ENCODE results near the gene MAEA. TPM values are rescaled to one million over a fixed set of nuclear protein-coding genes. Genes with fewer than 3 reads are reported as not detected.

MAEA gene
- total and polyA plus RNA-seq, 2 experiments from 2014 or later, result 66.6 to 73.2 TPM

DNA sequence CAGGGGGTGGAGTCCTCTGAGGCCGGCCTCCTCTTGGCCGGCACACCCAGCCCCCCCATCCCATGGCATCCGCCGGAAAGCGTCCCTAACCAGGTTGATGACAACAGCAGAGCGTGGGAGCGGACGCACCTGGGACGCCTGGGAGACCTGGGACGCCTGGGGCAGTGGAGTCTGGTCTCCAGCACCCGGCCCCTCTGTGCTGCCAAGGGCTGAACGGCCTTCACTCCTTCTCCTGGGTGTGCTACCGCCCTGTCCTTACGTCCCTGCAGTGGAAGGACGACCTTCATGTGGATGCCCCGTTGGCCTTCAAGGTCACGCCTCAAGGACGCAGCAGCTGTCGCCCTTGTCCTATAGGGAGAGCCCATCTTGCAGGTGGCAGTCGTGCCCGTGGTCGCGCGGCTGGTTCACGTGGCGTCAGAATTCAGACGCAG lies 89.7 kb downstream of the MAEA start:
- H3K36me3 ChIP-seq (replicated peaks; ENCODE audit: insufficient read depth, low read depth), result no peaks in the 10 kb centered on the region
- no peak overlapping the region for H3K27ac ChIP-seq
- no peak for DNase-seq (ENCODE audit: low spot score)
- TF ChIP-seq EZH2phosphoT487 (IDR thresholded peaks at IDR 0.05; ENCODE audit: low read depth, severe bottlenecking, unreplicated experiment), result no peak
- H3K79me2 ChIP-seq, result no peaks in the 10 kb centered on the region
- H3K4me3 ChIP-seq, result no peak overlapping the region
- no peaks in the 10 kb centered on the region for H3K9me3 ChIP-seq (ENCODE audit: low read depth)
- H3K9me2 ChIP-seq (replicated peaks; ENCODE audit: insufficient read depth), result no peaks in the 10 kb centered on the region
- WGBS (ENCODE audit: low lambda C conversion rate, missing lambda C conversion rate), result 95% methylated on average over 26 of the region's 27 CpGs
- no peaks in the 10 kb centered on the region for H4K20me1 ChIP-seq (ENCODE audit: insufficient read depth, poor library complexity, severe bottlenecking)
- no peaks in the 10 kb centered on the region for H3K27me3 ChIP-seq
- no peak overlapping the region for H3K4me2 ChIP-seq
- H2AFZ ChIP-seq, result no peak overlapping the region
- no peaks in the 10 kb centered on the region for H3K4me1 ChIP-seq (ENCODE audit: insufficient read depth)

- no peak overlapping the region for H3K4me2 ChIP-seq
- no peaks in the 10 kb centered on the region for H3K9me2 ChIP-seq (replicated peaks; ENCODE audit: insufficient read depth)
- H3K36me3 ChIP-seq (replicated peaks; ENCODE audit: insufficient read depth, low read depth), result no peaks in the 10 kb centered on the region
- H2AFZ ChIP-seq, result no peak overlapping the region
- H3K4me3 ChIP-seq, result no peak overlapping the region
- H3K79me2 ChIP-seq, result no peaks in the 10 kb centered on the region
- no peaks in the 10 kb centered on the region for H3K4me1 ChIP-seq (ENCODE audit: insufficient read depth)
- TF ChIP-seq EZH2phosphoT487 (IDR thresholded peaks at IDR 0.05; ENCODE audit: low read depth, severe bottlenecking, unreplicated experiment), result no peak
- TF ChIP-seq, protein P1, sequence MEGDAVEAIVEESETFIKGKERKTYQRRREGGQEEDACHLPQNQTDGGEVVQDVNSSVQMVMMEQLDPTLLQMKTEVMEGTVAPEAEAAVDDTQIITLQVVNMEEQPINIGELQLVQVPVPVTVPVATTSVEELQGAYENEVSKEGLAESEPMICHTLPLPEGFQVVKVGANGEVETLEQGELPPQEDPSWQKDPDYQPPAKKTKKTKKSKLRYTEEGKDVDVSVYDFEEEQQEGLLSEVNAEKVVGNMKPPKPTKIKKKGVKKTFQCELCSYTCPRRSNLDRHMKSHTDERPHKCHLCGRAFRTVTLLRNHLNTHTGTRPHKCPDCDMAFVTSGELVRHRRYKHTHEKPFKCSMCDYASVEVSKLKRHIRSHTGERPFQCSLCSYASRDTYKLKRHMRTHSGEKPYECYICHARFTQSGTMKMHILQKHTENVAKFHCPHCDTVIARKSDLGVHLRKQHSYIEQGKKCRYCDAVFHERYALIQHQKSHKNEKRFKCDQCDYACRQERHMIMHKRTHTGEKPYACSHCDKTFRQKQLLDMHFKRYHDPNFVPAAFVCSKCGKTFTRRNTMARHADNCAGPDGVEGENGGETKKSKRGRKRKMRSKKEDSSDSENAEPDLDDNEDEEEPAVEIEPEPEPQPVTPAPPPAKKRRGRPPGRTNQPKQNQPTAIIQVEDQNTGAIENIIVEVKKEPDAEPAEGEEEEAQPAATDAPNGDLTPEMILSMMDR (IDR thresholded peaks at IDR 0.05; ENCODE audit: poor library complexity), result no peak
- no peak for TF ChIP-seq EZH2 (IDR thresholded peaks at IDR 0.05; ENCODE audit: borderline replicate concordance)
- no peaks in the 10 kb centered on the region for H4K20me1 ChIP-seq (ENCODE audit: insufficient read depth, poor library complexity, severe bottlenecking)
- no peaks in the 10 kb centered on the region for H3K9me3 ChIP-seq (ENCODE audit: low read depth)
- 97% methylated on average over 28 of the region's 31 CpGs for WGBS (ENCODE audit: low lambda C conversion rate, missing lambda C conversion rate)
- DNase-seq (ENCODE audit: low spot score), result no peak
- no peak overlapping the region for H3K27ac ChIP-seq
- H3K27me3 ChIP-seq, result no peaks in the 10 kb centered on the region
Measured at GRCh38 chr4:1379801-1380331, 90.2 kb downstream of the MAEA start.

GRCh38 chr4:1380368-1381151 lies 90.9 kb downstream of the MAEA start:
- TF ChIP-seq, protein P1 (IDR thresholded peaks at IDR 0.05; ENCODE audit: poor library complexity), result no peak
- no peak for TF ChIP-seq EZH2 (IDR thresholded peaks at IDR 0.05; ENCODE audit: borderline replicate concordance)
- TF ChIP-seq EZH2phosphoT487 (IDR thresholded peaks at IDR 0.05; ENCODE audit: low read depth, severe bottlenecking, unreplicated experiment), result no peak
- Histone ChIP-seq H3K4me3 (no peak overlapping the region), H3K9me2 (replicated peaks; ENCODE audit: insufficient read depth) (no peaks in the 10 kb centered on the region), H3K79me2 (no peaks in the 10 kb centered on the region), H4K20me1 (ENCODE audit: insufficient read depth, poor library complexity, severe bottlenecking) (no peaks in the 10 kb centered on the region), H2AFZ (no peak overlapping the region), H3K27me3 (no peaks in the 10 kb centered on the region), H3K27ac (no peak overlapping the region), H3K9me3 (ENCODE audit: low read depth) (no peaks in the 10 kb centered on the region), H3K4me1 (ENCODE audit: insufficient read depth) (no peaks in the 10 kb centered on the region), H3K4me2 (no peak overlapping the region), H3K36me3 (replicated peaks; ENCODE audit: insufficient read depth, low read depth) (no peaks in the 10 kb centered on the region)
- no peak for DNase-seq (ENCODE audit: low spot score)
- 95% methylated on average over 36 of the region's 36 CpGs for WGBS (ENCODE audit: low lambda C conversion rate, missing lambda C conversion rate)

DNA sequence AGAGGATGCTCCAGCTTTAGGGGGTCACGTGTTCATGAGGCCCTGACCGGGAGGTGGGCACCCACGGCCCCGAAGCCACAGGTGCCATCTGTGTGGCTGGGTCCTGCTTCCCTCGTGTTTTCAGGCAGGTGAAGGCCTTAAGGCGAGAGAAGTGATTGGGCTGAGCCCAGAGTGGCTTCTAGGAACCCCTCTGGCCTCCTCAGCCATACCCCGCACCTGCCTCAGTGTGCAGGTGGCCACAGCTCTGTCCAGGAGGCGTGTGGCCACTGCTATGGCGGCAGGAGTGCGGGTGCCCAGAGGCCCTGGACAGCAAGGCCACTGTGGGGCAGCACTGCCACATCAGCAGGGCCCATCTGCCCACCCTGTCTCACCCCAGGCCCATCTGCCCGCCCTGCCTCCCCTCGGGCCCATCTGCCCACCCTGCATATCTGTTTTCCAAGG lies 91.5 kb downstream of the MAEA start:
- H3K4me1 ChIP-seq (ENCODE audit: insufficient read depth), result no peaks in the 10 kb centered on the region
- no peak overlapping the region for H3K4me2 ChIP-seq
- H3K9me2 ChIP-seq (replicated peaks; ENCODE audit: insufficient read depth), result no peaks in the 10 kb centered on the region
- H3K4me3 ChIP-seq, result no peak overlapping the region
- no peak overlapping the region for H3K27ac ChIP-seq
- DNase-seq (ENCODE audit: low spot score), result no peak
- no peaks in the 10 kb centered on the region for H4K20me1 ChIP-seq (ENCODE audit: insufficient read depth, poor library complexity, severe bottlenecking)
- no peaks in the 10 kb centered on the region for H3K36me3 ChIP-seq (replicated peaks; ENCODE audit: insufficient read depth, low read depth)
- H2AFZ ChIP-seq, result no peak overlapping the region
- WGBS (ENCODE audit: low lambda C conversion rate, missing lambda C conversion rate), result 92% methylated on average over 12 of the region's 12 CpGs
- TF ChIP-seq, protein P1 (IDR thresholded peaks at IDR 0.05; ENCODE audit: poor library complexity), result no peak
- TF ChIP-seq EZH2phosphoT487 (IDR thresholded peaks at IDR 0.05; ENCODE audit: low read depth, severe bottlenecking, unreplicated experiment) (no peak), EZH2 (IDR thresholded peaks at IDR 0.05; ENCODE audit: borderline replicate concordance) (no peak)
- no peaks in the 10 kb centered on the region for H3K79me2 ChIP-seq
- no peaks in the 10 kb centered on the region for H3K9me3 ChIP-seq (ENCODE audit: low read depth)
- no peaks in the 10 kb centered on the region for H3K27me3 ChIP-seq
